Right renal cortex interstitium (tissue), 3 donors: Measurements from ENCODE around the gene AOPEP. TPM values are rescaled to one million over a fixed set of nuclear protein-coding genes. Genes with fewer than 3 reads are reported as not detected.

ENCODE experiments used
- DNase-seq, 3 donors: peaks; one replicate each; pipeline ENCODE4 v3.0.0-alpha.2; 2013; ENCODE audit warnings: low read depth in 3 of 3, low spot score in 2 of 3
- polyA plus RNA-seq, 3 donors: library from polyadenylated mRNA; unstranded; fragments of 120-200 nt; gene quantifications; one replicate each; pipeline ENCODE4 v1.2.1, GENCODE V29; 2013; ENCODE audit not compliant: insufficient read length in 3 of 3

The AOPEP gene
- polyA plus RNA-seq, 3 donors = 47.3 to 58.7 (median 51.8) TPM

DNA sequence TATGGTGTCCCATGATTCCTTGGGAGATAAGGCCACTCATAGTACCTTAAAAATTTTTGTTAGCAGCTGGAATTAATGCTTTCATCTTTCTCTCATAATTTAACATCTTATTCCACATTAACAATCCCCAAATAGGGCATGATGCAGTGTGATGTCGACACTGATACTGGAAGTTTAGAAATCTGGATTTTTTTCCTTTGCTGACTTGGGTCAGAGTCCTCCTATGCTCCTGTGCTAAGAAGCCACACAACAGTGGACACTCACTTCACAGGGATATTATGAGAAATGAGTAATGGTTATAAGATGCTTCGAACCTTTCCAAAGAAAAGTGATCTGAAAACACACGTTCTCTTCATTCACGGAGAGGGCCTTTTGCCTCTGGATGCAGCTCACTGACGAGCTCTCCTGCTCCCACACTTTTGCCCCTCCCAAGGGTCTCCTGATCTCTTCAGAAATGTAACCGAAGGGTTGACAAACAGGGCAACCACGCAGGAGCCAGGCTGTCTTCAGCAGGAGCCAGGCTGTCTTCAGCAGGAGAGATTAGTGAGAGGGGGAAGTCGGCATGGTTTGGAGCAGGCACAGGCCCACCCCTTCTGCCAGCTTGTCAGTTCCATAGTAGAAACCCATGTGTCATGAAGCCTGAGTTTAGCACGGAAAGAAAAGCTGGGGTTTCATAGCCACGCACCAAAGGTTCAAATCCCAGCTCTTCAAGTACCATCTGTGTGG, 247.8 kb downstream of the AOPEP start:
- no peak for DNase-seq

DNA sequence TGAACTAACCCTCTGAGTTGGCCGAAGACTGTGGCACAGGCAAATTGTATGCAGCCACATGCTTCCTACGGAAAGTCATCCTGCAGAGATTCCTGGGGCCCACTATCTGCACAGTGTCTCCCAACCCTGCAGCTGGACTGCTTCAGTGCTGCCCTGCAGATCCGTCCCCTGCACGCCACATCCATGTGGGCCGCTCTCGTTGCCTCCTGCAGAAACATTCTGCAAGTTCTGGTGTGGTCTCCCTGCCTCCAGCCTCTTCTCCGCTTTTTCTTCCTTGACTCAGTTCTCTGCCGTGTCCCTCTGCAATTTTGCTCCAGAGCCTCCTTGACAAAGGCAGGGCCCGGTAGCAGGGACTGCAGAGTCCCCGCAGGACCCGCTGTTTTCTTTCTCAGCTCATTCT, 249.0 kb downstream of the AOPEP start:
- DNase-seq = no peak

DNA sequence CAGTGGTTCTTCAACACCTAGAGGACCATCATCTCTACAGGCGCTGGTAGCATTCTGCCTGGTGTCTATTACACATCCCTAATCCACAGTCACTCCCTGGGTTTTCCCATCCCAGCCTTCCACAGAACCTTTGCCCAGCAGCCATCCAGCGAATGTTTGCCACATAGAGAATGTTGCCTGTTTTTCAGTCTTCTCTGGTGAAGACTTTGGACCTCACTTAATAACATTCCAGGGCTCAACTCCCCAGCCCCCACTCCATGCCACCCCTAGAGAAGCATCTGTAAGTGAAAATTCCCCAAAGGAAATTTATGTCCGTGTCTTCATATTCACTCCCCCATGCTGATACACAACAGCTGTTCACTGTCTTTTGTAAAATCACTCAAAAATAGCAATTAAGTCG, 249.6 kb downstream of the AOPEP start:
- no peak for DNase-seq

DNA sequence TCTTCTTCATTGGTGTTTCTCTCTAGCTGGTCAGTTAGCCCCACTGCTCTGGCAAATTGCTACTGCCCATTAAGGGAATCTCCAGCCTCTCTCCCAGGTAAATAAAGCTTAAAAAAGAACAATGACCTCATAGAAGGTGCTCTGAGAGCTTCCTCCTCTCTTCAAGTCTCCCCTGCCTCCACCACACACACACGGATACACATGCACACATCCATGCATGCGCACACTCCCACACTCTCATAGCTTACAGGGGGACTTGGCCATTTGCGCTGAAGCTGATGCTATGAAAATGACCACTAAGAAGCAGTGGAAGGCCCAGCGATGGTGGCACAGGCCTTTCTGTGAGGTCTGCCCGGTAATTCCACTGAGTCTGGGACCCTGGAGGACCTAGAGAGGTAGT, 250.9 kb downstream of the AOPEP start:
- no peak for DNase-seq

DNA sequence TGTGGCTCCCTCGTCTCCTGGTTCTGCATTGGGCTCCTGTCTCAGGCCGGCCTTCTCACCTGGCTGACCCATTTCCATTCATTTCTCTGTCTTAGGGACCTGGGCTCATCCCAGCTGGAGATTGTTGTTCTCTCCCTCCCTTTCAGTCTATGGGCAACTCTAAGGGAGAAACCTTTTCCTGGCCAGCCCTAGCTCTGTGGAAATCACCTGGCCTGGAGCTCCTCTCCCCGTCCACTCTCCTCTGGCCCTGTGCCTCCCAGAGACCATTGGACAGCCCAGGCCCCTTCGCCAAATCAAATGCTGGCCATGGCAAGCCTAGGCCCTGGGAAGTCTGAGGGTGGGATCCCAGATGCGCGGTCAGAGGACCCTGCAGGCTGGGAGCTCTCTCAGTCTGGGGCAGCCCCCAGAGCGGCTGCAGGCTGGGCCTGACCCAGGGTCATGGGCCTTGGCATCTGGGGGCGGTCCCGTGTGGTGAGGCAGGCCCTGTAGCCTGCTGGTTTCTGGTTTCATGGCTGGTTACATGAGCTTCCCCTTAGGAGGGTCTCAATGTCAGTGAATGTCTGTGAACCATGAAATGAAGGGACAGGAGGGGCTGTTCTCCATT, 253.5 kb downstream of the AOPEP start:
- DNase-seq = no peak

DNA sequence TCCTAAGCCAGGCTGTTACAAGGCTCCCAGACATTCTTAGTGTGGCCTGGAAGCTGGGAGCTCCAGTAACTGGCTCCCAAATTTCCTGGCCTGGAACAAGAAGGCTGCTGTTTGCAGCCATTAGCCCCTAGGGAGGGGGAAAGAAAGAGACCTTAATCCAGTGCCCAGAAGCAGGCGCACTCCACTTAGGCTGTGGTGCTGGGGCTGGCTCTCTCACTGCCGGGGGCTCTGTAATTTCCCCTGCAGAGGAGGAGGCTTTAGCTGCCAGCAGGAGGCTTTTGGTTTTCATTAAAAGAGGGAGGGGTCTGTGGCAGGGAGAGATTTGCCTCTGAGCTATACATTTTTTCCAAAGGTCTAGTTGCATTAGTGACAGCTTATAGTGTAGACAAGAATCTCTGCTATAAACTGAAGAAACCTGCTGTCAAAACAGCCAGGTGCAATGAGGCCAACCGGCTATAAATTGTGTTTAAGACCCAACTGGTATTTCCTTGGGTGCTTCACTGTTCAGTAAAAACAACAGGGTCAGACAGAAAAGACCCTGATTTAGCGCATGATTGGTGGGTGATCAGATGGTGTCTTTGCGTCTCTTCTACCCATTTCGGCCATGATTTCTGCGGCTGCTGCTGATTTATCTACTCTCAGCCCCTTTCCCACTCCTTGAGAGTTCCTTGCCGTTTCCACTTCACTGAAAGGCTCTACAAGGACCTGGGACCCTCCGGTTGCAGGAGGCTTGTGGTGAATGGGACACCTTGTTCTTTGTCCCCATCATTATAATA, 254.6 kb downstream of the AOPEP start:
- no peak for DNase-seq

DNA sequence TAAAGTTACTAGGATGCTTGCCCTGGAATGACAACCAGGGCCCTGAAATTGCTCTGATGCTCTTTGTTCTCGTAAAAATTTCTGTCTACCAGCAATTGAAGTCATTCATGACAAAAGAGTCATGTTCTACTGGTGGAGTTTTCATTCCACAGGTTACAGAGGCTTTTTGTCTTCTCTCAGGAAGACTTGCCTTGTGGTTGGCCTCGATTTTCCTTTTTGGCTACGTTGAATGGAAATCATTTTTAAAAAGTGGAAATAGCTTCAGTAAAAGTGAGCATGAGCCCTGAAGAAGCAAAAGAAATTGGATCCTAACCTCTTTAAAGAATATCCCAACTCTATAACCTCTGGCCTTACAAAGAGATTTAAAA, 255.2 kb downstream of the AOPEP start:
- no peak for DNase-seq

DNA sequence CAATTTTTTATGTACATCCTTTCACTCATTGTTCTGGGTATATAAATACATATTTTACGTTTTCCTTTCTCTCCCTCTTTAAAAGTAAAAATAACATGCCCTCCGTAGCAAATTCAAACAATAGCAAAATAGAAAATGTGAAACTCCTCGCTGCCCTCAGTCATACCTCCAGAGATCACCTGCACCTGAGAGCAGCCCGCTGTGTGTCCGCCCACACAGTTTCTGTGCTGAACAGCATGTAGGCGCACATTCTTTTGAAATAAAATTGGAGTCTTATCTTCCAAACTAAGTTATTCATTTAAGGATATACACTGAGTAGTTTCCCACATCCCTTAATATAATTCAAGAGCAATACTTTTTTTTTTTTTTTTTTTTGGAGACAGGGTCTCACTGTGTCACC, 255.7 kb downstream of the AOPEP start:
- DNase-seq = no peak

DNA sequence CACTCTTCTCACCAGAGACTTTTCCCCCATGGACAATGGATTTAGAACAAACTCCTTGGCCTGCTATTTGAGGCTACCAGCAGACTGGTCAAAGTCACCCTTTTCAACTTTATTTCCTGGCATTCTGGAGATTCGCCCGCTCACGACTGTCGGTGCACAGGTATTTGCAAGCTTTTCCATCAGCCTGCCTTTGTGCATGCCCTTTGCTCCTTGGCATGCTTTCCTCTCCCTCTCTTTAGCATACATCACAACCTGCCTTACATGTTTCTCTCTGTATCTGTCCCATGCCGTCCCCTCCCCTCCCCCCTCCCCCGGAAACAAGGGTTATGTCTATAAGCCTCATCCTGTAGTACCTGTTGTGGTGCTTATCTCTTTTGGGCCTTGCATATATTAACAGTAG, 257.1 kb downstream of the AOPEP start:
- DNase-seq = no peak

DNA sequence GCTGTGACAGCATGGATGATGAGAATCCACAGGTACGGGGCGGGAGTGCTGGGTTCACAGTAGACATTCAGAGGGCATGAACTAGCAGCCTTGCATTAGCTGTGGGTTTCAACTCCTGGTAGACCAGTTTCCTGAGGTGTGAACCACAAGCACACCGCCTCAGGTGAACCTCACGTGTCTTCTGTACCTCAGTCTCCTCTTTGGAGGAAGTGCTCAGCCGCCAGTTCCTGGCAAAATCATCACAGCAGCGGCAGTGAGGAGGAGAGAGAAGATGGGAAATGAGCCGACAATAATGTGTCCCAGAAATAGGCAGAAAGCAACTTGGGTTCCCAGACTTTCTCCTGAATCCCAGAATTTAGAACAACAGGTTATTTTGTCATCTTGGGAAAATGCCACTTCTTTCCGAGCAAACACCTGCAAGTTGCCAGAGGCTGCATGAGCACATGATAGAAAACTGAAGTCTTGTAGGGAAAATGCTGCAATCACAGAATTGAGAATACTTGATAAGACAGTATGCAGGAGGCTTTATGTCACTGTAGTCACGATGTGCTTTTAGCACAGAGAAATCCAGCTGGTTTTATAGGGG, 258.5 kb downstream of the AOPEP start:
- no peak for DNase-seq

DNA sequence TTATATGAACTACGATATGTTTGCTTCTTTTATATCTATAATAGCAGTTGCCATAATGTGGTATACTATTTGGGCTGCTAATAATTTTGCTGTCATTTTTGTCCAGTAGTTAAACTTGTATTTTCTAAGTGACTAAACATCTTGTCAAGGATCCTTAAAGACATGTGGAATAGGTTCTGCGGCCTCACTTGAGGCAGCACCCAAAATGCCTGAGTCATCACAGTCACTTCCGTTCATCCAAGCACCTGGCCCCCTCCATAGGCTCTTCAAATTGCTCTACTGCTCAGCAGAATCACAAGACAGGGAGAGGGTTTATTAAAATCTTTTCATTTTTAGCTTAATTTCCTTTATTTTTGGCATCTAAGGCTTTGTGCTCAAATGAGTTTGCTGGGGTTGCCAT, 259.1 kb downstream of the AOPEP start:
- no peak for DNase-seq

DNA sequence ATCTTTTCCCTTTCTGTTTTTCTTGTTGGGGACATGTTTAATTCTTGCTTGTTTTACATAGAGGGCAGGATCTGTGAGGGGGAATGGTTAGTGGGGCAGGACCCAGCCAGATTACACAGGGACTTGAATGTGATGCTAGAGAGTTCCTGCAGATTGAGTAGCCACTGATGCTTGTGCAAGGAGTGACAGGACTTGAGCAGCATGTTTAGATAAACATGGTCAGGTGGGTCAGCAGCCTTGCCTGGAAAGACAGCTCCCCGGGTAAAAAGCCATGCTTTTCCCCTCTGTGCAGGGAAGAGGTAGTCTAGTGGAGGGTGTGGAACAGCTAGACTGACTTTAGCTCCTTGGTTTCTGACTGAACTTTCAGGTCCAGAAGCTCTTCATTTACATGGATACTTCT, 261.2 kb downstream of the AOPEP start:
- no peak for DNase-seq

DNA sequence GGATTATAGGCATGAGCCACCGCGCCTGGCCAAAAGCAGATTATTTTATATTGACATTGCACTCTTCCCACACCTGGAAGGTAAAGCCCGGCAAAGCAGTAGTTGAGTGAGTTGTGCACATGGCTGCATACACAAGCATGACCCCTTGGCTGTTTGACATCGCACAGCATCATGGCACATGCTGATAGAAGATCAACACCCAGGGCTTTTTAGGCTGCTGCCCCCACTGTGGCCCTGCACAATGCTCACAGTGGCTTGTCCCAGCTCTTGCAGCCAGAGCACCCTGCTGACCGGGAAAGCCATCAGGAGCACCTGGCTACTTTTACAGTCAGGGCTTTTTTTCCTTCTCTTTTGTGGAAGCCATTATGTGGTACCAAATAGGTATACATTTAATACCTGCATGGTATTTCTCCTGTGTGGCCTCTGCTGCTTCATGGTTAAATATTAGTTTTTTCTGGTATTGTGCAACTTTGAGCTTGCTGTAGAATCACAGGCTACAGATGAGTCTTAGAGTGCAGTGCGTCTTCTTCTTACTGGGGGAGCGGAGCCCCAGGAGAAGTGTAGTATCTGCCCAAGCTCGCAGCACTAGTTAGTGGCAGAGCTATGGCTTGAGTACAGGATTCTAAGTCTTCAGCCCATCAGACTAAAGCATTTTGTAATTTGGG, 264.5 kb downstream of the AOPEP start:
- DNase-seq = no peak

DNA sequence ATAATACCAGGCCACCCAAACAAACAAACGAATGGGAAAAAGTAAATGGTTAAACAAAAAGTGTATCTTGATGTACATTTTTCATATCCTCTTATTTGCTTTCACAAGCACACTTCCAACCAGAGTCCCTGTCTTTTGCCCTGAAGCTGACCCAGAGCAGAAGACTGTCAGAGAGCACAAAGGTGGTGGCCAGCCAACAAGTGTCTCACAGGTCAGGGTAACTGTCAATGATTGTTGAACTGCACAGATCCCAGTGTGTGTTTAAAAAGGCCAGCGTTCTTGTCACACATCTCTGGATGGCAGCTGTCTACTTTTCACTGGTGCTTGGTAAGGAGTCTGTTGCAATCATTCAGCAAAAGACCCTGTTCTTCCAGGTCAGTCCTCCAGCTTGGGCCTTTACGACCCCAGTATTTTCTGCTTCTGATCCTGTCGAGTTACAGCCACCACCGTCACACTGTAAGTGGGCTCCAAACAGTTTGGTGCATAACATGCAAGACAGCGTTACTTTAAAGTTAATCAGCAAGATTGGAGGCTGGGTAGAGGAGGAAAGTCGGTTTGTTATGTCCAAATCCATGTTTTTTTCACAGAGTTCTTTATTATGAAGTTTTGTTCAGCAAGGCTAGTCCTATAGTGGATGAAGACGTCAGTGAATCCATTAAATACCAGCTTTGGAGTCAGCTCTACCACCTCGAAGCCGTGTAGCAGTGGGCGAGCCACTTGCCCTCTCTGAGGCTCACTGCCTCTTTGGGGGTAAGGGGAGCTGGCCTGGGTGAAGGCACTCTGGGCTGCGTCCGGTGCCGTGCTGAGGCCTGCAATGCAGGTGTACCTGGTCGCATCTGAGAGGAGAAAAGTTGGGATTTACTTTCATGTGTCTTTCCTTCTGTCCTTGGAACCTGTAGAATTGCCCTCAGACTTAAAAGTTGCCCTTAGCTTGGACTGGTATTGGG, 265.7 kb downstream of the AOPEP start:
- DNase-seq = no peak

DNA sequence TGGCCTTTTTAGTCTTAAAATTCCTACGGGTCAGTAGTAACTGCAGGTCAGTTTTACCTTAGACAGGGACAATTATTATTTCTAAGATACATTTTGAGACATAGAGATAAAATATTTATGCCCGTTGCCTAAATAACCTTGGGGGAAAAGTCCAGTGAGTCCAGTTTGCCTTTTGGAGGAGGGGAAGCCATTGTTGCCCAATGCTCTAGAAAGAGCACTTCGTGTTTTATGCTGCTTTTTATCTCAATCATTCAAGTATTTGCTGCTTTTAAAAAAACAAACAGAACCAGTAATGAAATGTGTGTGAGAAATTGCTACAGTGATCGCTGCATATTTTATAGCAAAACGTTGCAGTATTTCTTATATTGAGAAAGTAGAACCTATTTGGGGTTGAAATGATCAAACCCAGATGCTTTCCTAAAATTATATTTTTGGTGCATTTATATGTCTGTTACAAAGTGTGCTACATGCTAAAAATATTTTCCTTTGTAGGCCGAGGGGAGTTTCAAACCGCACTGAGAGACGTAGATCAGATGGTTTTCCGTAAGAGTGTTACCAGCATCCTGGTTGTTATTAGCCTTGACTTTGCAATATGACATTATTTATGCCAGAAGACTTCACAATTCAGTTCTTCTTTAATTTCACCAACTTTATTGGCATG, 266.8 kb downstream of the AOPEP start:
- no peak for DNase-seq

DNA sequence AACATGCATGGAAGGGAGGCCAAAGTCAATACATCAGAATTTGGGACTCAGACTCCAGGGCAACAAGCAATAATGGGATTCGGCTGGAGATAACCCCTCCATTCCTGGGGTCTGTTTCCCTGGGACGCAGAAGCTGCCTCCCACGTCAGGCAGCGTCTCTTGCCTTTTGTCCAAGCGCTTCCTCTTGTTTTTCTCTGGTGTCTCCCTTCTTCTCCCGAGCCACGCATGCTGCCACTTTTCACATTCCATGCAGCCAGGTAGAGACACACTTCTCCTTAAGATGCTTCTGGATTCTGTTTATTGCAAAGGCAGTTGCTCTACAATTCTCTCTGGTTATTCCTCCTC, 267.3 kb downstream of the AOPEP start:
- DNase-seq = no peak

DNA sequence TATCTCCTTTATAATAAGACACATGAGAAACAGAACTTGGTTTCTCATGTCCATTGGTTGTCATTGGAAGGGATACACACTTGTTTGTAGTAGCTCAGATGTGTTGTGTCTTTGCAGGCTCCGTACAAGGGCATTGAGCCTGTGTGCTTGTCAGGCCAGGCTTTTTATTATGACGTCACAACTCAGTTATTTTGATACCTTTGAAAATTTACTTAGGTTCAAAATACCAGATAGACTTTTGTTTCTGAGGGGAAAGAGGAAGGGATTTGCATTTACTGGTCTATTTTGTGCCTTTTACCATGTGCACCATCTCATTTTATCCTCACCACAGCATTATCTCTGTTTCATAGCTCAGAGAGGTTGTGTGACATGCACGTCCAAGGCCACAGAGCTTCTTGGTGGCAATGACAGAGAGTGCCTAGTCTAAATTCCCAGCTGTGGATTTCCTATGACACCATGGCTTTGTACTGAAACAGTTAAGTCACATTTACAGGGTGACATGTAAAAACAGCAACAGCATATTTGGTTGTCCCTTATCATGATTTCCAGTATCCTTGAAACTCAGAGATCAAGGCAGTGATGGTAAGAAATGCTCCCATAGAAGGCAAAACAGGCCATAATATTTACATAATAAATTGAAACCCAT, 268.7 kb downstream of the AOPEP start:
- no peak for DNase-seq

DNA sequence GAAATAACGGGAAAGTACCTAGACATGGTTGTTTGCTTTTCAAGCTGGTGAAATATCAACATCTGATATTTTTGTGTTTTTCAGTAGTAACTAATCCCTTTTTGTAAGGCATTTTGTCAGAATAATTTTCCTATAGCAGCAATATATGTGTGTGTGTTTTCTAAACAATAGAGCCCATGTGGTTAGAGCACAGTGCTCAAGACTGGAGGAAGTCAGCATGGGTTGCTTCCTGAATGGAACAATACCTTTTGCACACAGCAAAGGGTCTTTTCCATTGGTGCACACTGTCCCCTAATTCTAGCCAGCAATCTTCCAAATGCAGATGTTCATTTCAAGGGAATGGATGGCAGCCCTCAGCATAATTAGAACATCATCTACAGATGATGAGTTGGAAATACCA, 270.1 kb downstream of the AOPEP start:
- DNase-seq = no peak

DNA sequence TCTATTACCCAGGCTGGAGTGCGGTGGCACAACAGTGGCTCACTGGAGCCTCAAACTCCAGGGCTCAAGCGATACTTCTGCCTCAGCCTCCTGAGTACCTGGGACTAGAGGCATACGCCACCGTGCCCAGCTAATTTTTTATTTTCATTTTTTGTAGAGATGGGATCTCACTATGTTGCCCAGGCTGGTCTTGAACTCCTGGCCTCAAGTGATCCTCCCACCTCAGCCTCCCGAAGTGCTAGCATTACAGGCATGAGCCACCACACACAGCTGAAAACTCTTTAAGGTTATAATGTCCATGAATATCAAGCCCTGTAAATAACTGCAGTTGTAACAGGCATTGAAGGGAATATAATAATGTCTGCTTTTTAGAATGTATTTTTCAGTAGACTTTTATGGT, 271.2 kb downstream of the AOPEP start:
- DNase-seq = no peak
